ENCODE results near the gene IZUMO1.
"Not testable (repeated sequence)": the region's sequence is repeated elsewhere in the genome, so short reads cannot be mapped to it uniquely, and the experiment has no call there.

Gene IZUMO1

GRCh38 chr19:48746738-48747575, at the start of gene IZUMO1:
IZUMO1 (minus strand) TSS chr19:48746909; CDS start chr19:48745859, 1,050 bp downstream.
- DNase-seq, result peak; percentile 77

GRCh38 chr19:48795685-48796070, 49.0 kb upstream of the IZUMO1 start:
- DNase-seq, result no peak

- peak; percentile 95 for DNase-seq
Observed at GRCh38 chr19:48795055-48795684, 48.5 kb upstream of the IZUMO1 start.

- no peak for DNase-seq
Observed at GRCh38 chr19:48794291-48794690, 47.6 kb upstream of the IZUMO1 start.

- no peak for DNase-seq
Observed at GRCh38 chr19:48793271-48793670, 46.6 kb upstream of the IZUMO1 start.

GRCh38 chr19:48787331-48787730, 40.6 kb upstream of the IZUMO1 start:
- DNase-seq, result not testable (repeated sequence)

- DNase-seq, result not testable (repeated sequence)
Observed at GRCh38 chr19:48786422-48786821, 39.7 kb upstream of the IZUMO1 start.

- DNase-seq, result no peak
Observed at GRCh38 chr19:48784527-48784926, 37.8 kb upstream of the IZUMO1 start.

GRCh38 chr19:48780631-48781391, 34.1 kb upstream of the IZUMO1 start:
- DNase-seq, result no peak

- DNase-seq, result no peak
Observed at GRCh38 chr19:48779636-48780035, 32.9 kb upstream of the IZUMO1 start.

GRCh38 chr19:48777720-48778119, 31.0 kb upstream of the IZUMO1 start:
- DNase-seq, result no peak

- DNase-seq, result no peak
Observed at GRCh38 chr19:48777139-48777538, 30.4 kb upstream of the IZUMO1 start.

GRCh38 chr19:48772503-48772953, 25.8 kb upstream of the IZUMO1 start:
- DNase-seq, result no peak

GRCh38 chr19:48770734-48771472, 24.2 kb upstream of the IZUMO1 start:
- no peak for DNase-seq

GRCh38 chr19:48770266-48770665, 23.6 kb upstream of the IZUMO1 start:
- DNase-seq, result no peak

GRCh38 chr19:48768994-48769713, 22.4 kb upstream of the IZUMO1 start:
- no peak for DNase-seq

GRCh38 chr19:48768171-48768753, 21.6 kb upstream of the IZUMO1 start:
- not testable (repeated sequence) for DNase-seq

GRCh38 chr19:48765816-48766215, 19.1 kb upstream of the IZUMO1 start:
- DNase-seq, result not testable (repeated sequence)

GRCh38 chr19:48760504-48761205, 13.9 kb upstream of the IZUMO1 start:
- no peak for DNase-seq

- DNase-seq, result no peak
Observed at GRCh38 chr19:48757741-48758144, 11.0 kb upstream of the IZUMO1 start.

- no peak for DNase-seq
Observed at GRCh38 chr19:48757089-48757675, 10.5 kb upstream of the IZUMO1 start.

Measured in NCI-H1694 (cell line).